DOHH2 (cell line): ENCODE data around the gene TANC1.

Experiments
- H3F3A ChIP-seq: fragments of 200-600 bp; sonication (generic), shearing (Covaris generic); 2 replicates; pipeline ENCODE4 v1.6.0; 2016; ENCODE audit warnings: antibody characterized with exemption, mild to moderate bottlenecking; ENCODE audit not compliant: control insufficient read depth, insufficient read depth
- H3K27ac ChIP-seq: fragments of 200-600 bp; sonication (generic); 2 replicates; pipeline ENCODE4 v1.5.1; 2014; ENCODE audit warnings: low read depth, mild to moderate bottlenecking, low read length, moderate library complexity
- H3K27me3 ChIP-seq: fragments of 200-600 bp; sonication (generic); 2 replicates; pipeline ENCODE4 v1.6.1; 2014; ENCODE audit warnings: mild to moderate bottlenecking, low read length, mixed read lengths; ENCODE audit not compliant: control insufficient read depth
- H3K36me3 ChIP-seq: fragments of 200-600 bp; sonication (generic); 2 replicates; pipeline ENCODE4 v1.6.1; 2014; ENCODE audit warnings: mild to moderate bottlenecking, low read length, moderate library complexity, mixed read lengths; ENCODE audit not compliant: control insufficient read depth
- H3K4me1 ChIP-seq: fragments of 200-600 bp; sonication (generic); 2 replicates; pipeline ENCODE4 v1.6.1; 2014; ENCODE audit warnings: mild to moderate bottlenecking, low read length, mixed read lengths; ENCODE audit not compliant: control insufficient read depth
- H3K4me2 ChIP-seq: fragments of 200-600 bp; sonication (generic); 2 replicates; pipeline ENCODE4 v1.6.0; 2014; ENCODE audit warnings: mild to moderate bottlenecking, low read length, moderate library complexity
- H3K4me3 ChIP-seq: fragments of 200-600 bp; sonication (generic); 2 replicates; pipeline ENCODE4 v1.5.1; 2014; ENCODE audit warnings: mild to moderate bottlenecking, low read length, mixed read lengths
- H3K79me2 ChIP-seq: fragments of 200-600 bp; sonication (generic); 2 replicates; pipeline ENCODE4 v1.6.1; 2014; ENCODE audit warnings: mild to moderate bottlenecking, low read length, mixed read lengths; ENCODE audit not compliant: control insufficient read depth
- H3K9me2 ChIP-seq: fragments of 200-600 bp; sonication (generic); replicated peaks from 2 replicates; pipeline ENCODE4 v1.6.1; 2014; ENCODE audit warnings: mild to moderate bottlenecking, low read length, mixed read lengths; ENCODE audit not compliant: control insufficient read depth
- H3K9me3 ChIP-seq: fragments of 200-600 bp; sonication (generic); 2 replicates; pipeline ENCODE4 v1.6.1; 2014; ENCODE audit warnings: antibody characterized with exemption, low read length, mixed read lengths; ENCODE audit not compliant: control insufficient read depth, insufficient read depth
- H4K20me1 ChIP-seq: fragments of 200-600 bp; sonication (generic); 2 replicates; pipeline ENCODE4 v1.6.0; 2014; ENCODE audit warnings: low read depth, mild to moderate bottlenecking, antibody characterized with exemption, low read length, moderate library complexity; ENCODE audit not compliant: control insufficient read depth, insufficient read depth
- EZH2phosphoT487 ChIP-seq: fragments of 200-600 bp; sonication (generic); IDR thresholded peaks from 2 replicates; pipeline ENCODE4 v1.6.1; 2017; ENCODE audit warnings: borderline replicate concordance, mild to moderate bottlenecking, antibody characterized with exemption, low read length, moderate library complexity, mixed read lengths
- TF ChIP-seq, protein P1 (sequence below): fragments of 200-600 bp; sonication (generic); IDR thresholded peaks from one replicate; pipeline ENCODE4 v1.5.1; 2014; ENCODE audit warnings: antibody characterized with exemption, mild to moderate bottlenecking, low read depth, low read length; ENCODE audit not compliant: poor library complexity, severe bottlenecking

Gene TANC1

DNA sequence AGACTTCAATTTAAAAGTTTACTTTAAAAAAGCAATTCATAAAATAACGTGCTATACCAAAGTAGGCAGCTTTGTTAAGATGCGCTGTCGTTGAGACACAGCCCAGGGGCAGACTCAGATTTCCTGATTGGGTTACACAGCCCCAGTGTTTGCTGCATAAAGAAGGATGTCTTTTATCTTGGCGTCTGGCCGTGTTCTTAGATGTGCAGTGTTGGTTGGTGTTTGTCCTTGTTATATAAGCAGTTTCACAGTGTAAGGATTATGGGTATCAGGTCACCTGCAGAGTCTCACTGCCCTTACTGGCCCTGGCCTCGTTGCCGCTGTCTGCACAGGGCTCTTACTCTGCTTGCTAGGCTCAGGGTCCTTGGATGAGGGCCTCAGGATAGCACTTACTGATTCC, 209.5 kb downstream of the TANC1 start:
- H3K4me2 ChIP-seq: no peak overlapping the region
- no peak overlapping the region for H3K27ac ChIP-seq
- H4K20me1 ChIP-seq: no peaks in the 10 kb centered on the region
- no peaks in the 10 kb centered on the region for H3K27me3 ChIP-seq
- H3K79me2 ChIP-seq: no peaks in the 10 kb centered on the region
- no peaks in the 10 kb centered on the region for H3K9me2 ChIP-seq
- H3K9me3 ChIP-seq: no peaks in the 10 kb centered on the region
- no peak overlapping the region for H3K4me3 ChIP-seq
- TF ChIP-seq, protein P1, sequence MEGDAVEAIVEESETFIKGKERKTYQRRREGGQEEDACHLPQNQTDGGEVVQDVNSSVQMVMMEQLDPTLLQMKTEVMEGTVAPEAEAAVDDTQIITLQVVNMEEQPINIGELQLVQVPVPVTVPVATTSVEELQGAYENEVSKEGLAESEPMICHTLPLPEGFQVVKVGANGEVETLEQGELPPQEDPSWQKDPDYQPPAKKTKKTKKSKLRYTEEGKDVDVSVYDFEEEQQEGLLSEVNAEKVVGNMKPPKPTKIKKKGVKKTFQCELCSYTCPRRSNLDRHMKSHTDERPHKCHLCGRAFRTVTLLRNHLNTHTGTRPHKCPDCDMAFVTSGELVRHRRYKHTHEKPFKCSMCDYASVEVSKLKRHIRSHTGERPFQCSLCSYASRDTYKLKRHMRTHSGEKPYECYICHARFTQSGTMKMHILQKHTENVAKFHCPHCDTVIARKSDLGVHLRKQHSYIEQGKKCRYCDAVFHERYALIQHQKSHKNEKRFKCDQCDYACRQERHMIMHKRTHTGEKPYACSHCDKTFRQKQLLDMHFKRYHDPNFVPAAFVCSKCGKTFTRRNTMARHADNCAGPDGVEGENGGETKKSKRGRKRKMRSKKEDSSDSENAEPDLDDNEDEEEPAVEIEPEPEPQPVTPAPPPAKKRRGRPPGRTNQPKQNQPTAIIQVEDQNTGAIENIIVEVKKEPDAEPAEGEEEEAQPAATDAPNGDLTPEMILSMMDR: no peak
- no peak for TF ChIP-seq EZH2phosphoT487
- no peaks in the 10 kb centered on the region for H3K4me1 ChIP-seq
- no peaks in the 10 kb centered on the region for H3K36me3 ChIP-seq
- no peaks in the 10 kb centered on the region for H3F3A ChIP-seq

DNA sequence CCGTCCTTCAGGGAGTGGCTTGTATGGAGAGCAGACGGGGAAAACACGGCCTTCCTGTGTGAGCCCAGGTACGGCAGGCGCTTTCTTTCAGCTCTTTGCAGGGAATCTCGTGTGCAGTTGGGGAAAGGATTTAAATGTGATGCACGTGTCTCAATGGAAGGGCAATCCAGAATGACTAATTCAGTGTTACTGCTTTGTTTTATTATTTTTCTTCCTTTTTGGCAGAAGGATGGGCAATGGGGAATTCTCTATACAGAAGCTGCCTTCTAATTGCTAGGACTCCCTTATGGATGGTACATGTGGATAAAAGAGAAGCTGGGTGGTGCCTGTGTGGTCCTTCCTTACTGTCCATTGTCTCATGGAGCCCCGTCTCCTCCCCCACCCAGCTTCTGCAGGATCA, 210.7 kb downstream of the TANC1 start:
- H3K79me2 ChIP-seq: no peaks in the 10 kb centered on the region
- H4K20me1 ChIP-seq: no peaks in the 10 kb centered on the region
- no peaks in the 10 kb centered on the region for H3K36me3 ChIP-seq
- H3K4me2 ChIP-seq: no peak overlapping the region
- H3K9me2 ChIP-seq: no peaks in the 10 kb centered on the region
- TF ChIP-seq, protein P1: no peak
- TF ChIP-seq EZH2phosphoT487: no peak
- no peaks in the 10 kb centered on the region for H3K4me1 ChIP-seq
- no peak overlapping the region for H3K27ac ChIP-seq
- H3K9me3 ChIP-seq: no peaks in the 10 kb centered on the region
- H3K4me3 ChIP-seq: no peak overlapping the region
- no peaks in the 10 kb centered on the region for H3F3A ChIP-seq
- H3K27me3 ChIP-seq: no peaks in the 10 kb centered on the region

DNA sequence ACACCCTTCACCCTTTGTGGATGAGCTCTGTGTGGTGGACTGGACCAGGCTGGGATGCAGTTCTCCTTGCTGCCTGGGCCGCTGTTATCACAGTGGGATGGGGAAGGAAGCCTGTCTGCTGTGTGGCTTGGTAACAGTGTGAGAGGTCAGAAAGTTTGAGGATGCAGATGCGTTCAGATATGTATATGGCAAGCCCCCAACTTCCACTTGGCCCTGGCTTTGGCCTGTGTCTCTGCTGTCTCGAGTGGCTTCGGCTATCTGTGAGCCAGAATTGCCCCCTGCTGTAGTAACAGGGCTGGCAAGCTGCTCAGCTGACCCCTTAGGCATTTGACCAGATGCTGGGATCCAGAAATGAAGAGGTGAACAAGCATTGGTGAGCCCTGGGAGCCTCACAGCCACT, 211.3 kb downstream of the TANC1 start:
- no peak overlapping the region for H3K4me2 ChIP-seq
- no peak overlapping the region for H3K27ac ChIP-seq
- no peaks in the 10 kb centered on the region for H3K9me3 ChIP-seq
- H3K27me3 ChIP-seq: no peaks in the 10 kb centered on the region
- H3K79me2 ChIP-seq: no peaks in the 10 kb centered on the region
- H4K20me1 ChIP-seq: no peaks in the 10 kb centered on the region
- no peaks in the 10 kb centered on the region for H3K9me2 ChIP-seq
- no peak overlapping the region for H3K4me3 ChIP-seq
- no peaks in the 10 kb centered on the region for H3K36me3 ChIP-seq
- no peak for TF ChIP-seq EZH2phosphoT487
- TF ChIP-seq, protein P1: no peak
- no peaks in the 10 kb centered on the region for H3F3A ChIP-seq
- no peaks in the 10 kb centered on the region for H3K4me1 ChIP-seq

DNA sequence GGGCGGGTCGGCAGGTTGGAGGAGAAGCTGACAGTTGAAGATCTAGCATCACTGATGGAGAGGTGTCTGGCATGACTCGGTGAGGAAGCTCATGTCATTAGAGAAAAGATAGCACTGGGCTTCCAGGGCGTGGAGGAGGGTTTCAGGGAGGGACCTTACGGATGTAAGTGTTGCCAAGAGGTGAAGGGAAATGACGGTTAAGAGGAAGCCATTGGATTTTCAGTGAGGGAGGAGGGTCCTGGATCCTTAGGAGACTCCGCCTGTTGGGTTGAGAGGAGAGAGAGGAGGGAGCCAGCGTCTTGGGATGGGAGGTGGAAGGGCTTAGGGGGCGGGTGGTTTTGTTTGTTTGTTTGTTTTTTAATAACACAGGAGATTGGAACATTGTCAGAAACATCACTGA, 214.9 kb downstream of the TANC1 start:
- Histone ChIP-seq H3K9me2 (no peaks in the 10 kb centered on the region), H3F3A (no peaks in the 10 kb centered on the region), H3K4me2 (no peak overlapping the region), H3K27me3 (peaks cover 13% of the 10 kb centered on the region), H3K4me3 (no peak overlapping the region), H4K20me1 (no peaks in the 10 kb centered on the region), H3K79me2 (no peaks in the 10 kb centered on the region), H3K27ac (no peak overlapping the region), H3K36me3 (no peaks in the 10 kb centered on the region), H3K9me3 (no peaks in the 10 kb centered on the region), H3K4me1 (no peaks in the 10 kb centered on the region)
- TF ChIP-seq, protein P1: no peak
- no peak for TF ChIP-seq EZH2phosphoT487
